SU-DHL-6 (cell line): Measurements from ENCODE around the gene ALG8.

Source experiments
- CTCF ChIP-seq: fragments of 200-600 bp; sonication (generic); IDR thresholded peaks from one replicate; pipeline ENCODE4 v1.5.1; 2017; ENCODE audit warnings: antibody characterized with exemption, mild to moderate bottlenecking, low read length, moderate library complexity; ENCODE audit not compliant: insufficient read depth, poor library complexity, severe bottlenecking
- EZH2phosphoT487 ChIP-seq: fragments of 200-600 bp; sonication (generic), shearing (Covaris generic); conservative IDR thresholded peaks from 2 replicates; pipeline ENCODE4 v1.6.1; 2018; ENCODE audit warnings: mild to moderate bottlenecking, antibody characterized with exemption, low read length, moderate library complexity, mixed read lengths

- TF ChIP-seq CTCF (no peak), EZH2phosphoT487 (no peak)
Observed at GRCh38 chr11:78079232-78080083, 60.0 kb downstream of the ALG8 start, which contains the start of gene NDUFC2.
